ENCODE measurements around the gene HTR4. TPM values are rescaled to one million over a fixed set of nuclear protein-coding genes. Genes with fewer than 3 reads are reported as not detected.
A peak's percentile ranks its signal among the peaks of the same experiment; 100 is the strongest.

Gene HTR4
- not detected for total RNA-seq

DNA sequence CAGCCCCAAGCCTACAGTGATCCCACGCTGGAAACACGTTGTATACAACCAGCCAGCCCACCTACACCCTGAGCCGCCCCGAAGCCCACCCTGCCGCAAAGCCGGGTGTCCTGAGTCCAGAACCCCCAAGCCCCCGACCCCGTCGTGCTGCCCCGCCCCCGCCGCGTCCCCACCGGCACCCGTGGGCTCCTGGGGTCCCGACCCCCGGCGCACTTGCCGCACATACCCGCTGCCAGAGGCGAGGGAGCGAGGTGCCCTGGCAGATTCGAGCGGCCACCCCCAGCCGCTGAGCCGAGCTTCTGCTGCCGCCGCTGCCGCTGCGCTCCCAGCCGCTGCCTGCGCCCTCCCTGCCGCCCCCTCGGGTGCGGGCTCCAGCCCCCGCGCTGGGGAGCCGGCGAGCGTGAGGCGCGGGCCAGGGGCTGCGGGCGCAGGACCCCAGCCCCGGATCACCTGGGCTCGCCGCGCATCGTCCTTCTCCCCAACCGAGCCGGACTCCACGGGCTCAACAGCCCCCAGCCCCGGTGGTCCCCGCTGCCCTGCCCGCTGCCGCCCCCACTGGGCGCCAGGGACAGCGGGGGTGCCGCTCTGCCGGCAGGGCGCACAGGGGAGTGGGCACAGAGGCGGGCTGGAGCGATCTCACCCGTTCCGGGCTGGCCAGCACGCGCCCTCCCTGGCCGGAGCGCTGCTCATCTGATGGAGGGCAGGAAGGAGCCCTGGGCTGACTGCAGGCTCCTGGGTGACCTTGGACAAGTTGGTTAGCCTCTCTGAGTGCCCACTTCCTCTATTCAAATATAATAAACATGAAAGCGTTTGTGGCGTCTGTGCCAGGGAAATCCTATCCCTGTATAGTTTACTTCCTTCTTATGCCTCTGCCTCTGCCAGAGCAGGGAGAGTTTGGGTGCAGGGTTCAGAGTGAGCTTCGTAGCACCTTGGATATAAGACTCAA lies at the start of gene HTR4:
Gene HTR4, minus strand, starts transcription at position 692 of the 946 bp plus-strand sequence. CDS start 17,513 bp downstream, outside the sequence.
- no peaks in the 10 kb centered on the region for H3K36me3 Mint-ChIP-seq (ENCODE audit: low read depth)
- peaks cover 49% of the 10 kb centered on the region for H3K27me3 Mint-ChIP-seq
- H3K9me3 Mint-ChIP-seq: no peaks in the 10 kb centered on the region
- DNase-seq: no peak
- ChIA-PET POLR2A (no interaction called here), CTCF (no interaction called here)
- no peaks in the 10 kb centered on the region for H3K4me1 Mint-ChIP-seq
- no peak within 1 kb of the TSS for H3K4me3 Mint-ChIP-seq
- no peak within 1 kb of the TSS for H3K27ac Mint-ChIP-seq

- peaks cover 4% of the 10 kb centered on the region for H3K9me3 Mint-ChIP-seq
- POLR2A ChIA-PET: no interaction called here
- no peak overlapping the region for H3K4me3 Mint-ChIP-seq
- no peaks in the 10 kb centered on the region for H3K4me1 Mint-ChIP-seq
- no peaks in the 10 kb centered on the region for H3K36me3 Mint-ChIP-seq (ENCODE audit: low read depth)
- H3K27ac Mint-ChIP-seq: no peak overlapping the region
- peaks cover 10% of the 10 kb centered on the region for H3K27me3 Mint-ChIP-seq
- DNase-seq: no peak
- CTCF ChIA-PET: no interaction called here
Observed at GRCh38 chr5:148702019-148702596, 47.8 kb upstream of the HTR4 start.

DNA sequence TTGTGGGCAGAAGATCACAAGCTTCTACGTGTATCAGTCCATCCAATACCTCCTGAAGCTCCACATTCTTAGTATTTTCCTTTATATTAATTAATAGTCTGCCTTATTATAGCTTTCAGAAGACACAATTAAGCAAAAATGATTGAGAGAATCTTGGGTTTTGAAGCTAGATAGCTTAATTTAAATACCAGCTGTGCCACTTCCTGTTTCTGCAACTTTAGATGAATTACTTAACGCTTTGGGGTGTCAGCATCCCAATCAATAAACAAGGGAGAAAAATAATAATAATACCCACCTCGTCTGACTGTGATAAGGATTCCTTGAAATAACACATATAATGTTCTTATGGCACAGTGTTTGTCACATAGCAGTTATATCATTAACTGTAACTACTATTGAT lies 44.7 kb upstream of the HTR4 start:
- H3K4me1 Mint-ChIP-seq: no peaks in the 10 kb centered on the region
- H3K4me3 Mint-ChIP-seq: no peak overlapping the region
- peaks cover 4% of the 10 kb centered on the region for H3K9me3 Mint-ChIP-seq
- POLR2A ChIA-PET: no interaction called here
- CTCF ChIA-PET: no interaction called here
- H3K27ac Mint-ChIP-seq: no peak overlapping the region
- no peak for DNase-seq
- no peaks in the 10 kb centered on the region for H3K36me3 Mint-ChIP-seq (ENCODE audit: low read depth)
- peaks cover 10% of the 10 kb centered on the region for H3K27me3 Mint-ChIP-seq

DNA sequence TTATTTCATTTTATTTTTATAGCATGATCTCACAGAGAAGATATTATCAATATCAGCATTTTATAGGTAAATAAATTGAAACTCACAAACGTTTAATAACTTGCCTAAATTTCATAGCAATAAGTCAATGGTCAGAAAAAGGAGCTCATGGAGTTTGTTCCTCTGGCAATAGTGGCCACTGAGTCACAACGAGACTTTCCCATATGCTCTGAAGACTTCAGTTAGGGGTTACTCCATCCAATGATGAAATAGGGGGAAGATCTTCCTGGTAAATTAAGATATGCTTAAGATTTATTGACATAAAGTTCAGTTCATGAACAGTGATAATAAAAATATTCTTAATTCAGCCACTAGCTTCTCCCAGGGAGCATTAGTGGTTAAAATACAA lies 43.5 kb upstream of the HTR4 start:
- CTCF ChIA-PET: no interaction called here
- DNase-seq: no peak
- H3K27me3 Mint-ChIP-seq: peaks cover 10% of the 10 kb centered on the region
- no peaks in the 10 kb centered on the region for H3K4me1 Mint-ChIP-seq
- POLR2A ChIA-PET: no interaction called here
- peaks cover 4% of the 10 kb centered on the region for H3K9me3 Mint-ChIP-seq
- H3K4me3 Mint-ChIP-seq: no peak overlapping the region
- H3K27ac Mint-ChIP-seq: no peak overlapping the region
- no peaks in the 10 kb centered on the region for H3K36me3 Mint-ChIP-seq (ENCODE audit: low read depth)

DNA sequence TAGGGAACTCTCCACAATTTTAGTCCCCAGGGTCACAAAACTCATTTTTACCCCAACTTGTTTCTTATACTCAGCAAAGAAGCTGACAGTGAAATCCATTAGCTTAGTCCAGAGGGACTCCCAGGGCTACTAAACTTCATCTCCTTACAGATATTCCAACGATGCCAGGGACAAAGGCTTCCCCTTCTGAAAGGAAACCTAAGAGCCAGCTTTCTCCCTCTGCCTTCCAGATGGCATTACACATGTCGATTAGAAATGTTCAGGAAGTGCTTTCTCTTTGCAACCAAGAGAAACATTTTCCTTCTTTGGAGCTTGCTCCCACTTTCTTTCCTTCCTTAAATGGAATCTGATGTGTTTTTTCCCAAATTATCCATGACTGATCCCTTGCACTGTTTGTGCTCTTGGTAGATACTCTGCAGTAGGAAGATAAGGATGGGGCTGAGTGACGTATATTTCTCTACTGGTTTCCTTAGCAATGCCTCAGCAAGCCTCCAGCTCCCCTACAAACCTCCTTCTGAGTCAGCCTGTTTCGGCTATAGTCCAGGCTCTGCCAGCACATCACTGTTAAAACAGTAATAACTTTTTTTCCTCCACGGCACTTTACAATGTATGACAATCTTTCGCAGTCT lies 43.0 kb upstream of the HTR4 start:
- DNase-seq: no peak
- CTCF ChIA-PET: no interaction called here
- POLR2A ChIA-PET: no interaction called here
- peaks cover 4% of the 10 kb centered on the region for H3K9me3 Mint-ChIP-seq
- H3K27ac Mint-ChIP-seq: no peak overlapping the region
- no peak overlapping the region for H3K4me3 Mint-ChIP-seq
- peaks cover 8% of the 10 kb centered on the region for H3K27me3 Mint-ChIP-seq
- no peaks in the 10 kb centered on the region for H3K36me3 Mint-ChIP-seq (ENCODE audit: low read depth)
- H3K4me1 Mint-ChIP-seq: no peaks in the 10 kb centered on the region

GRCh38 chr5:148696187-148697036 lies 42.1 kb upstream of the HTR4 start:
- no peak for DNase-seq
- Mint-ChIP-seq H3K36me3 (ENCODE audit: low read depth) (no peaks in the 10 kb centered on the region), H3K9me3 (no peaks in the 10 kb centered on the region), H3K27me3 (peaks cover 3% of the 10 kb centered on the region), H3K4me3 (no peak overlapping the region), H3K27ac (no peak overlapping the region), H3K4me1 (no peaks in the 10 kb centered on the region)
- POLR2A ChIA-PET: no interaction called here
- CTCF ChIA-PET: no interaction called here

DNA sequence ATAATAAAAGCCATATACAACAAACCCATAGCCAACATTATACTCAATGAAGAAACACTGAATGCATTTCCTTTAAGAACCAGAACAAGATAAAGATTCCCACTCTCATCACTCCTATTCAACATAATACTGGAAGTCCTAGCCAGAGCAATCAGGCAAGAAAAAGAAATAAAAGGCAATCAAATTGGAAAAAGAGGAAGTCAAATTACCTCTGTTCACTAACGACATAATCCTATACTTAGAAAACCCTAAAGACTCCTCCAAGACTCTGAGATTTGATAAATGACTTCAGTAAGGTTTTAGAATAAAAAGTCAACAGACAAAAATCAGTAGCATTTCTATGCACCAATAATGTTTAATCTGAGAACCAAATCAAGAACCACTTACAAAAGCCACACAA lies 36.6 kb upstream of the HTR4 start:
- CTCF ChIA-PET: no interaction called here
- Mint-ChIP-seq H3K4me1 (no peaks in the 10 kb centered on the region), H3K9me3 (peaks cover 2% of the 10 kb centered on the region), H3K27ac (no peak overlapping the region), H3K27me3 (peaks cover 9% of the 10 kb centered on the region), H3K36me3 (ENCODE audit: low read depth) (no peaks in the 10 kb centered on the region), H3K4me3 (no peak overlapping the region)
- POLR2A ChIA-PET: no interaction called here
- DNase-seq: no peak

GRCh38 chr5:148688787-148689186 lies 34.5 kb upstream of the HTR4 start:
- ChIA-PET CTCF (no interaction called here), POLR2A (no interaction called here)
- Mint-ChIP-seq H3K27ac (no peak overlapping the region), H3K36me3 (ENCODE audit: low read depth) (no peaks in the 10 kb centered on the region), H3K9me3 (peaks cover 2% of the 10 kb centered on the region), H3K4me1 (no peaks in the 10 kb centered on the region), H3K4me3 (no peak overlapping the region), H3K27me3 (peaks cover 9% of the 10 kb centered on the region)
- DNase-seq: no peak

DNA sequence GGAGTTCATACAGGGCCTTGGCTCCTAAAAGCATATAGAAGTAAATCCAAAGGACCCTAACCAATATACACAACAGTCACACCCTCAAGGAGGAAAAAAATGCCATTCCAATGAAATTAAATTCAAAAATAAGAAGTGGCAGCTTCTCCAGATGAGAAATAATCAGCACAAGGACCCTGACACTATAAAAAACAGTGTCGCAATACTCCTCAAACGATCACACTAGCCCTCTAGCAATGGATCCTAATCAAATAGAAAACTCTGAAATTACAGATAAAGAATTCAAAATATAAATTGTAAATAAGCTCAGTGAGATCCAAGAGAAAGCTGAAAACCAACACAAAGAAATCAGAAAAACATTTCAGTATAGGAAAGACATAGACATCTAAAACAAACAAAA lies 33.5 kb upstream of the HTR4 start:
- ChIA-PET POLR2A (no interaction called here), CTCF (interaction anchor here (1.0 kb wide), 1 partner anchor 244 kb away, joined by 3 read pairs; no protein-coding TSS in a partner anchor)
- H3K27ac Mint-ChIP-seq: no peak overlapping the region
- DNase-seq: no peak
- peaks cover 2% of the 10 kb centered on the region for H3K9me3 Mint-ChIP-seq
- H3K4me1 Mint-ChIP-seq: no peaks in the 10 kb centered on the region
- H3K4me3 Mint-ChIP-seq: no peak overlapping the region
- peaks cover 9% of the 10 kb centered on the region for H3K27me3 Mint-ChIP-seq
- H3K36me3 Mint-ChIP-seq (ENCODE audit: low read depth): no peaks in the 10 kb centered on the region

DNA sequence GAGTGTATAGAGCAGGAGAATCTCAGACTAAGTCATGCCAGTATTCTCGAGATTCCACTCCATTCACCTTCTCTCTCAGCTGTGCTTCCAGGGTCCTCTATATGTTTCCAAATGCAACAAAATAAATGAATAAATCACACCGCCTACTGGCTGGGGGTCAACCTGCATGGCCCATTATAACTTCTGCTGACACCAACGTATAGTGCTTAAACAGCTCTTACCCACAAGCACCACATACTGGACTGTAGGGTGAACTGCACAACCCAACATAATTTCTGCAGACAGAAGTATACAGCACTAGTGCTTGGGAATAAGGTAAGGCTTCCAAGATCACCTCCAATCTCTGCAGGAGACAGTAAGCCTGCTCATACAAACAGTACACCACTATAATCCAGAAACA lies 33.1 kb upstream of the HTR4 start:
- peaks cover 9% of the 10 kb centered on the region for H3K27me3 Mint-ChIP-seq
- no peak overlapping the region for H3K4me3 Mint-ChIP-seq
- peaks cover 2% of the 10 kb centered on the region for H3K9me3 Mint-ChIP-seq
- no peak overlapping the region for H3K27ac Mint-ChIP-seq
- ChIA-PET CTCF (interaction anchor here (0.7 to 1.0 kb wide), 2 partner anchors 87 to 244 kb away, joined by 3 read pairs; no protein-coding TSS in a partner anchor), POLR2A (no interaction called here)
- DNase-seq: peak; percentile 6
- H3K36me3 Mint-ChIP-seq (ENCODE audit: low read depth): no peaks in the 10 kb centered on the region
- no peaks in the 10 kb centered on the region for H3K4me1 Mint-ChIP-seq

- ChIA-PET POLR2A (interaction anchor here (0.6 kb wide), 1 partner anchor 304 kb away, joined by 3 read pairs; no protein-coding TSS in a partner anchor), CTCF (no interaction called here)
- Mint-ChIP-seq H3K27me3 (peaks cover 9% of the 10 kb centered on the region), H3K9me3 (peaks cover 2% of the 10 kb centered on the region), H3K4me3 (no peak overlapping the region), H3K27ac (no peak overlapping the region), H3K4me1 (no peaks in the 10 kb centered on the region), H3K36me3 (ENCODE audit: low read depth) (no peaks in the 10 kb centered on the region)
- DNase-seq: no peak
Observed at GRCh38 chr5:148686660-148687059, 32.3 kb upstream of the HTR4 start.

DNA sequence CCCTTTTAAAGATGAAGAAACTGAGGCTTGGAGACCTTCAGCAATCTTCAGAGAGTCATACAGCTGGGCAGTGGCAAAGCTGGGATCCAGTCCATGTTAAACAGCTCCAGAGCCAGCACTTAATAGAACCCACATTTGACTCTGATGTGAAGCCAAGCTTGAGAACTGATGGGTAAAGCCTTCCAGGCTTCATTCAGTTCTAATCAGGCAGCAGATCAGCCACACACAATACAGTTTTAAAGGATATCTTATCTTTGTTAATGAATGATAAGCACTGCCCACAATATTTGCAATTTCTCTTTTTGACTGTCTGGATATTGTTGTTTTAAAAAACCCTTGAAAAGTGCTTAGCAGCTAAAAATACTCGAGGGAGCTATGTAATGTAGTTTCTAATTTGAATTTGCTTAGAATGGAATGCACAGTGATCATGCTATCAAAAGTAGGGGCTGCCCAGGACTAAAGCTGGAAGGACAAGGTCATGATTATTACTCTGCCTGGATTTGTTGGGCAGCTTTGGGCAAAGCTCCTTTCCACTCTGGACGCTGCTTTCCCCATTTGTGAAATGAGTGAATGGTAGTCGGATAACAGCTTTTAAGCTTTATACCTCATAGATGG lies 31.3 kb upstream of the HTR4 start:
- Mint-ChIP-seq H3K27ac (no peak overlapping the region), H3K36me3 (ENCODE audit: low read depth) (no peaks in the 10 kb centered on the region), H3K27me3 (peaks cover 6% of the 10 kb centered on the region), H3K9me3 (peaks cover 2% of the 10 kb centered on the region), H3K4me1 (no peaks in the 10 kb centered on the region), H3K4me3 (no peak overlapping the region)
- no peak for DNase-seq
- POLR2A ChIA-PET: no interaction called here
- CTCF ChIA-PET: interaction anchor here (0.5 kb wide), 1 partner anchor 61 kb away, joined by 5 read pairs; no protein-coding TSS in a partner anchor

All from activated CD4-positive, alpha-beta T cell treated with anti-CD3 and anti-CD28 coated beads, Interleukin-2, amount 10 ng/mL, durations not matched to agents 7 days and 5 days (primary cell).